GM23338 (cell line): ENCODE results near the gene HIVEP2. TPM values are rescaled to one million over a fixed set of nuclear protein-coding genes. Genes with fewer than 3 reads are reported as not detected.

Experiments used
- ATAC-seq: fragments of 200-7000 bp; cut with Tn5 transposase; 3 replicates; pipeline ENCODE4 v1.9.1; 2020
- DNase-seq: peaks from one replicate; pipeline ENCODE4 v3.0.0-alpha.2; 2015; ENCODE audit warnings: low spot score
- H2AFZ ChIP-seq: fragments of 200-600 bp; sonication (generic); 2 replicates; pipeline ENCODE4 v1.8.0; 2016; ENCODE audit warnings: antibody characterized with exemption, mild to moderate bottlenecking, moderate library complexity
- H3F3A ChIP-seq: fragments of 200-600 bp; sonication (generic); replicated peaks from 2 replicates; pipeline ENCODE4 v1.8.0; 2017; ENCODE audit warnings: antibody characterized with exemption, mixed run types, low read depth
- H3K27ac ChIP-seq: fragments of 200-600 bp; sonication (generic); 2 replicates; pipeline ENCODE4 v1.6.1; 2016; ENCODE audit warnings: low read depth
- H3K27me3 ChIP-seq: fragments of 200-600 bp; sonication (generic); 2 replicates; pipeline ENCODE4 v1.8.0; 2016; ENCODE audit warnings: mild to moderate bottlenecking, mixed run types, moderate library complexity; ENCODE audit not compliant: insufficient read depth
- H3K36me3 ChIP-seq: fragments of 200-600 bp; sonication (generic); 2 replicates; pipeline ENCODE4 v1.8.0; 2016; ENCODE audit warnings: mild to moderate bottlenecking; ENCODE audit not compliant: insufficient read depth
- H3K4me1 ChIP-seq: fragments of 200-600 bp; sonication (generic); 2 replicates; pipeline ENCODE4 v1.8.0; 2016; ENCODE audit warnings: mild to moderate bottlenecking, moderate library complexity; ENCODE audit not compliant: insufficient read depth
- H3K4me2 ChIP-seq: fragments of 200-600 bp; sonication (generic); 2 replicates; pipeline ENCODE4 v1.7.1; 2017; ENCODE audit warnings: mixed run types
- H3K4me3 ChIP-seq: fragments of 200-600 bp; sonication (generic); 2 replicates; pipeline ENCODE4 v1.6.1; 2016; ENCODE audit warnings: mixed run types
- H3K79me2 ChIP-seq: fragments of 200-600 bp; sonication (generic); replicated peaks from 2 replicates; pipeline ENCODE4 v1.8.0; 2017; ENCODE audit warnings: mild to moderate bottlenecking; ENCODE audit not compliant: insufficient read depth
- H3K9me2 ChIP-seq: fragments of 200-600 bp; sonication (generic); 2 replicates; pipeline ENCODE4 v1.8.0; 2017; ENCODE audit not compliant: insufficient read depth
- H4K20me1 ChIP-seq: fragments of 200-600 bp; sonication (generic); replicated peaks from 2 replicates; pipeline ENCODE4 v1.8.0; 2017; ENCODE audit warnings: mild to moderate bottlenecking; ENCODE audit not compliant: insufficient read depth
- H3K27ac Mint-ChIP-seq: 2 replicates; pipeline ENCODE4 v1.8.0; 2020; ENCODE audit warnings: inconsistent platforms, mild to moderate bottlenecking, moderate library complexity, mixed read lengths
- H3K27me3 Mint-ChIP-seq: 3 replicates; pipeline ENCODE4 v1.8.0; 2022; ENCODE audit warnings: low read depth, mild to moderate bottlenecking, moderate library complexity, mixed read lengths, inconsistent platforms; ENCODE audit not compliant: insufficient read depth, poor library complexity
- H3K36me3 Mint-ChIP-seq: 3 replicates; pipeline ENCODE4 v1.8.0; 2021; ENCODE audit warnings: low read depth, mild to moderate bottlenecking, inconsistent platforms, moderate library complexity, mixed read lengths
- H3K4me1 Mint-ChIP-seq: 3 replicates; pipeline ENCODE4 v1.8.0; 2020; ENCODE audit warnings: mild to moderate bottlenecking, inconsistent platforms, mixed read lengths
- H3K4me3 Mint-ChIP-seq: 3 replicates; pipeline ENCODE4 v1.8.0; 2021; ENCODE audit warnings: moderate library complexity, mild to moderate bottlenecking, inconsistent platforms, mixed read lengths
- H3K9me3 Mint-ChIP-seq: 3 replicates; pipeline ENCODE4 v1.8.0; 2020; ENCODE audit warnings: moderate library complexity, mild to moderate bottlenecking, inconsistent platforms, mixed read lengths
- EZH2 ChIP-seq: fragments of 200-600 bp; sonication (generic); IDR thresholded peaks from one replicate; pipeline ENCODE4 v1.8.0; 2017; ENCODE audit warnings: antibody characterized with exemption, mild to moderate bottlenecking, low read depth; ENCODE audit not compliant: unreplicated experiment
- JUNB ChIP-seq: IDR thresholded peaks from one replicate; pipeline ENCODE4 v1.6.1; 2016; ENCODE audit warnings: antibody characterized with exemption; ENCODE audit not compliant: unreplicated experiment
- NANOG ChIP-seq: IDR thresholded peaks from 2 replicates; pipeline ENCODE4 v1.6.1; 2016; ENCODE audit warnings: antibody characterized with exemption, borderline replicate concordance
- POLR2AphosphoS5 ChIP-seq: IDR thresholded peaks from 2 replicates; pipeline ENCODE4 v1.6.1; 2016; ENCODE audit warnings: antibody characterized with exemption, low read depth
- ZNF114 ChIP-seq: fragments of 250-450 bp; sonication (Bioruptor Pico); IDR thresholded peaks from 2 replicates; pipeline ENCODE4 v1.5.0; 2020; ENCODE audit warnings: mild to moderate bottlenecking, moderate library complexity
- ZNF331 ChIP-seq: fragments of 250-450 bp; sonication (Bioruptor Pico); IDR thresholded peaks from 2 replicates; pipeline ENCODE4 v1.5.0; 2020; ENCODE audit warnings: low read depth, mild to moderate bottlenecking, moderate library complexity
- polyA plus RNA-seq: library from polyadenylated mRNA; unstranded; fragments of >200 nt; fragmentation: Nextera tagmentation; extraction: Ambion mirVana; gene quantifications from 2 replicates; pipeline ENCODE4 v1.2.1, GENCODE V29; 2016
- total RNA-seq: library from RNA; depleted of rRNA; stranded (reverse); fragments of >200 nt; shearing (Covaris generic); gene quantifications from 2 replicates; pipeline ENCODE4 v1.2.3, GENCODE V29; 2014
- TF ChIP-seq, protein P1 (sequence below): IDR thresholded peaks from one replicate; pipeline ENCODE4 v1.6.1; 2018; ENCODE audit warnings: antibody characterized with exemption; ENCODE audit not compliant: unreplicated experiment
- TF ChIP-seq, protein P2 (sequence below): IDR thresholded peaks from 2 replicates; pipeline ENCODE4 v1.6.1; 2016; ENCODE audit warnings: antibody characterized with exemption
- TF ChIP-seq, protein P3 (sequence below), 2 experiments: fragments of 200-600 bp in 1 of 2; sonication (generic) in 1 of 2; conservative IDR thresholded peaks; 2 replicates each; pipeline versions ENCODE4 v1.5.1 to v1.6.1; 2016 to 2017; ENCODE audit warnings: antibody characterized with exemption in 2 of 2, low read depth in 2 of 2, mild to moderate bottlenecking in 2 of 2, moderate library complexity in 1 of 2

HIVEP2 gene
- total and polyA plus RNA-seq, 2 experiments from 2014 or later, result 1.5 to 7.4 TPM

DNA sequence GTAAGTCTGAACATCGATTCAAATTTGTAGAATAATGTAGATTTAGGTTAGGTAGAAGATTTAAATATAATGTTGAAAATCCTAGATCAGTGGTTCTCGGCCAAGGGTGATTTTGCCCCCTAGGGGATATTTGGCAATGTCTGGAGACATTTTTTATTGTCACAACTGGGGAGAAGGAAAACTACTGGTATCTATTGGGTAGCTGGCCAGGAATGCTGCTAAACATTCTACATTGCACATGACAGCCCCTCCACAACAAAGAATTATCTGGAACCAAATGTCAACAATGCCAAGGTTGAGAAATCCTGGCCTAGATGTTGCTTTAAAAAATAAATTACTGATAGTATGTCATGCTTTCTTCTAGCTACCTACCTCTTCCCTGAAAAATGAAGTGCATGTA lies 76.1 kb downstream of the HIVEP2 start:
- H3K79me2 ChIP-seq, result peaks cover 8% of the 10 kb centered on the region; the same call in 1 of the 2 replicates
- no peak for ATAC-seq

DNA sequence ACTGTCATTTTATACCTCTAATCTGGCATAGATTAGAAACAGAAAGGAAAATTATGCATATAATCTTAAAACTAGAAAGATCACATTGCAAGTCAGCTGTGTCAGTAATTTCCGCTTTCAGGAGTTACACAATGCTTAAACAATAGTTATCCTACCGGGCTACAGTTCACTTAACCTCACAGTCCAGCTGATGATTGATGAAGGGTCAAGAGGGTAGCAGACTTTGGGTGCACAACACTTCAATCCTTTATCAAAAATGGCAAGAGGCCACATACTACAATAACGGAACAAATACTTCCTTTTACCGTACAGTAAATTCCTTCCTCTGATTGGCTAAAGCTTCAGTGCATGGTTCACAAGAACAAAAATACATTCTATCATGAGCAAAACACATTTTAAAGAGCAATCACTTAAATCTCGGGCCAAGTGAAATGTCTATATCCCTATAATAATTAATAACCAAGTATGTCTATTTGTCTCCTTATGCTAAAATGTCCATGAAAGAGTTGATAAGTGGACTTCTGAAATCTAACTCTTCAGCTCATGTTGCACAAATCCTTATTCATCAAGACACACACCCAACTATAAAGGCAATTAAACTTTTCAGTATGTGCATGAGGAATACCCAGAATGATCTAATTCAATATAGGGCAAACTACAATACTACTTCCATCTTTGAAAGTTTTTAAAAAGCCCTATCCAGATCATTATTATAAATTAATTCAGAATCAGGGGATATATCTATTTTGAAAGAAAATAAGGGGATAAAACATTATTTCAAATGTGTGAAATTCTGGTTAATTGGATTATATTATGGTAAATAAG lies 76.8 kb downstream of the HIVEP2 start:
- DNase-seq, result no peak
- H3K4me1 Mint-ChIP-seq, result peaks cover 24% of the 10 kb centered on the region
- H3K27ac Mint-ChIP-seq, result no peak overlapping the region
- ATAC-seq, result no peak
- no peak overlapping the region for H3K4me3 Mint-ChIP-seq
- Histone ChIP-seq H3K36me3 (no peaks in the 10 kb centered on the region), H3F3A (no peaks in the 10 kb centered on the region), H3K4me1 (peaks cover 14% of the 10 kb centered on the region), H3K9me2 (no peaks in the 10 kb centered on the region; the same call in 1 of the 2 replicates), H4K20me1 (no peaks in the 10 kb centered on the region), H3K79me2 (peaks cover 8% of the 10 kb centered on the region; the same call in 1 of the 2 replicates), H3K4me2 (no peak overlapping the region), H3K27me3 (no peaks in the 10 kb centered on the region), H3K27ac (no peak overlapping the region), H2AFZ (no peak overlapping the region), H3K4me3 (no peak overlapping the region)
- H3K9me3 Mint-ChIP-seq, result no peaks in the 10 kb centered on the region
- no peaks in the 10 kb centered on the region for H3K27me3 Mint-ChIP-seq
- no peaks in the 10 kb centered on the region for H3K36me3 Mint-ChIP-seq
- TF ChIP-seq ZNF114 (CRISPR knock-in tag), result no peak
- no peak for TF ChIP-seq NANOG
- no peak for TF ChIP-seq POLR2AphosphoS5
- no peak for TF ChIP-seq ZNF331 (CRISPR knock-in tag)
- TF ChIP-seq, protein P1, sequence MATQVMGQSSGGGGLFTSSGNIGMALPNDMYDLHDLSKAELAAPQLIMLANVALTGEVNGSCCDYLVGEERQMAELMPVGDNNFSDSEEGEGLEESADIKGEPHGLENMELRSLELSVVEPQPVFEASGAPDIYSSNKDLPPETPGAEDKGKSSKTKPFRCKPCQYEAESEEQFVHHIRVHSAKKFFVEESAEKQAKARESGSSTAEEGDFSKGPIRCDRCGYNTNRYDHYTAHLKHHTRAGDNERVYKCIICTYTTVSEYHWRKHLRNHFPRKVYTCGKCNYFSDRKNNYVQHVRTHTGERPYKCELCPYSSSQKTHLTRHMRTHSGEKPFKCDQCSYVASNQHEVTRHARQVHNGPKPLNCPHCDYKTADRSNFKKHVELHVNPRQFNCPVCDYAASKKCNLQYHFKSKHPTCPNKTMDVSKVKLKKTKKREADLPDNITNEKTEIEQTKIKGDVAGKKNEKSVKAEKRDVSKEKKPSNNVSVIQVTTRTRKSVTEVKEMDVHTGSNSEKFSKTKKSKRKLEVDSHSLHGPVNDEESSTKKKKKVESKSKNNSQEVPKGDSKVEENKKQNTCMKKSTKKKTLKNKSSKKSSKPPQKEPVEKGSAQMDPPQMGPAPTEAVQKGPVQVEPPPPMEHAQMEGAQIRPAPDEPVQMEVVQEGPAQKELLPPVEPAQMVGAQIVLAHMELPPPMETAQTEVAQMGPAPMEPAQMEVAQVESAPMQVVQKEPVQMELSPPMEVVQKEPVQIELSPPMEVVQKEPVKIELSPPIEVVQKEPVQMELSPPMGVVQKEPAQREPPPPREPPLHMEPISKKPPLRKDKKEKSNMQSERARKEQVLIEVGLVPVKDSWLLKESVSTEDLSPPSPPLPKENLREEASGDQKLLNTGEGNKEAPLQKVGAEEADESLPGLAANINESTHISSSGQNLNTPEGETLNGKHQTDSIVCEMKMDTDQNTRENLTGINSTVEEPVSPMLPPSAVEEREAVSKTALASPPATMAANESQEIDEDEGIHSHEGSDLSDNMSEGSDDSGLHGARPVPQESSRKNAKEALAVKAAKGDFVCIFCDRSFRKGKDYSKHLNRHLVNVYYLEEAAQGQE, result no peak
- no peak for TF ChIP-seq EZH2
- TF ChIP-seq, protein P2, sequence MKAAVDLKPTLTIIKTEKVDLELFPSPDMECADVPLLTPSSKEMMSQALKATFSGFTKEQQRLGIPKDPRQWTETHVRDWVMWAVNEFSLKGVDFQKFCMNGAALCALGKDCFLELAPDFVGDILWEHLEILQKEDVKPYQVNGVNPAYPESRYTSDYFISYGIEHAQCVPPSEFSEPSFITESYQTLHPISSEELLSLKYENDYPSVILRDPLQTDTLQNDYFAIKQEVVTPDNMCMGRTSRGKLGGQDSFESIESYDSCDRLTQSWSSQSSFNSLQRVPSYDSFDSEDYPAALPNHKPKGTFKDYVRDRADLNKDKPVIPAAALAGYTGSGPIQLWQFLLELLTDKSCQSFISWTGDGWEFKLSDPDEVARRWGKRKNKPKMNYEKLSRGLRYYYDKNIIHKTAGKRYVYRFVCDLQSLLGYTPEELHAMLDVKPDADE, result no peak
- TF ChIP-seq JUNB, result no peak

More for the DNA sequence above, 76.1 kb downstream of the HIVEP2 start:
- peaks cover 23% of the 10 kb centered on the region for H3K4me1 Mint-ChIP-seq
- no peak overlapping the region for H3K27ac ChIP-seq
- no peak overlapping the region for H2AFZ ChIP-seq
- peaks cover 2% of the 10 kb centered on the region for H3K27me3 Mint-ChIP-seq
- H3K4me3 Mint-ChIP-seq, result no peak overlapping the region
- H4K20me1 ChIP-seq, result no peaks in the 10 kb centered on the region
- H3K4me1 ChIP-seq, result peaks cover 12% of the 10 kb centered on the region
- H3K36me3 Mint-ChIP-seq, result no peaks in the 10 kb centered on the region
- H3K4me3 ChIP-seq, result no peak overlapping the region
- TF ChIP-seq, protein P3, sequence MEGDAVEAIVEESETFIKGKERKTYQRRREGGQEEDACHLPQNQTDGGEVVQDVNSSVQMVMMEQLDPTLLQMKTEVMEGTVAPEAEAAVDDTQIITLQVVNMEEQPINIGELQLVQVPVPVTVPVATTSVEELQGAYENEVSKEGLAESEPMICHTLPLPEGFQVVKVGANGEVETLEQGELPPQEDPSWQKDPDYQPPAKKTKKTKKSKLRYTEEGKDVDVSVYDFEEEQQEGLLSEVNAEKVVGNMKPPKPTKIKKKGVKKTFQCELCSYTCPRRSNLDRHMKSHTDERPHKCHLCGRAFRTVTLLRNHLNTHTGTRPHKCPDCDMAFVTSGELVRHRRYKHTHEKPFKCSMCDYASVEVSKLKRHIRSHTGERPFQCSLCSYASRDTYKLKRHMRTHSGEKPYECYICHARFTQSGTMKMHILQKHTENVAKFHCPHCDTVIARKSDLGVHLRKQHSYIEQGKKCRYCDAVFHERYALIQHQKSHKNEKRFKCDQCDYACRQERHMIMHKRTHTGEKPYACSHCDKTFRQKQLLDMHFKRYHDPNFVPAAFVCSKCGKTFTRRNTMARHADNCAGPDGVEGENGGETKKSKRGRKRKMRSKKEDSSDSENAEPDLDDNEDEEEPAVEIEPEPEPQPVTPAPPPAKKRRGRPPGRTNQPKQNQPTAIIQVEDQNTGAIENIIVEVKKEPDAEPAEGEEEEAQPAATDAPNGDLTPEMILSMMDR (conservative IDR thresholded peaks at IDR 0.05; ENCODE audit: low read depth in 2 of 2), result peak in 1 of 2 experiments; percentile 25; a peak in 2 of 4 replicates
- no peak for TF ChIP-seq ZNF114 (CRISPR knock-in tag)
- no peaks in the 10 kb centered on the region for H3K9me3 Mint-ChIP-seq
- no peak for DNase-seq
- H3K4me2 ChIP-seq, result no peak overlapping the region
- H3K9me2 ChIP-seq, result no peaks in the 10 kb centered on the region; the same call in 1 of the 2 replicates
- H3K27me3 ChIP-seq, result no peaks in the 10 kb centered on the region
- no peaks in the 10 kb centered on the region for H3K36me3 ChIP-seq
- 0 out of 2 replicates have a peak overlapping the region, but pooled peaks have one; percentile 10 for H3K27ac Mint-ChIP-seq
- no peaks in the 10 kb centered on the region for H3F3A ChIP-seq
